SU-DHL-6 (cell line): ENCODE results near the gene CD34.

Experiments used
- H2AFZ ChIP-seq: fragments of 200-600 bp; sonication (generic); 2 replicates; pipeline ENCODE4 v1.6.1; 2014; ENCODE audit warnings: low read depth, mild to moderate bottlenecking, moderate library complexity, mixed read lengths, antibody characterized with exemption, low read length; ENCODE audit not compliant: severe bottlenecking
- H3F3A ChIP-seq: fragments of 200-600 bp; shearing (Covaris generic); 2 replicates; pipeline ENCODE4 v1.6.0; 2016; ENCODE audit warnings: antibody characterized with exemption, mild to moderate bottlenecking; ENCODE audit not compliant: insufficient read depth
- H3K27ac ChIP-seq: fragments of 200-600 bp; sonication (generic); 2 replicates; pipeline ENCODE4 v1.5.1; 2016; ENCODE audit warnings: low read depth, mild to moderate bottlenecking, low read length, moderate library complexity, mixed read lengths
- H3K27me3 ChIP-seq: fragments of 200-600 bp; sonication (generic), shearing (Covaris generic); 2 replicates; pipeline ENCODE4 v1.6.0; 2014; ENCODE audit warnings: mild to moderate bottlenecking, low read length
- H3K36me3 ChIP-seq: fragments of 200-600 bp; sonication (generic); 2 replicates; pipeline ENCODE4 v1.6.1; 2014; ENCODE audit warnings: mild to moderate bottlenecking, low read length, mixed read lengths
- H3K4me2 ChIP-seq: fragments of 300-600, 200-600 bp; shearing (Covaris generic), sonication (generic); 2 replicates; pipeline ENCODE4 v1.6.0; 2014; ENCODE audit warnings: low read length, low read depth, mild to moderate bottlenecking; ENCODE audit not compliant: poor library complexity, severe bottlenecking
- H3K4me3 ChIP-seq: fragments of 200-600 bp; sonication (generic); 2 replicates; pipeline ENCODE4 v1.5.1; 2014; ENCODE audit warnings: antibody characterized with exemption, low read length, mild to moderate bottlenecking, mixed read lengths; ENCODE audit not compliant: insufficient read depth, poor library complexity, severe bottlenecking
- H3K79me2 ChIP-seq: fragments of 200-600 bp; sonication (generic); 2 replicates; pipeline ENCODE4 v1.6.1; 2014; ENCODE audit warnings: mild to moderate bottlenecking, low read length, moderate library complexity; ENCODE audit not compliant: insufficient read depth
- H3K9ac ChIP-seq: fragments of 200-600 bp; sonication (generic); 2 replicates; pipeline ENCODE4 v1.7.0; 2014; ENCODE audit warnings: mild to moderate bottlenecking, low read length
- H3K9me2 ChIP-seq: fragments of 200-600 bp; sonication (generic); replicated peaks from 2 replicates; pipeline ENCODE4 v1.6.1; 2014; ENCODE audit warnings: low read length; ENCODE audit not compliant: insufficient read depth
- H3K9me3 ChIP-seq: fragments of 200-600 bp; sonication (generic); 2 replicates; pipeline ENCODE4 v1.6.1; 2014; ENCODE audit warnings: low read length, mixed read lengths; ENCODE audit not compliant: insufficient read depth
- H4K20me1 ChIP-seq: fragments of 200-600 bp; sonication (generic); 2 replicates; pipeline ENCODE4 v1.6.1; 2014; ENCODE audit warnings: low read depth, mild to moderate bottlenecking, antibody characterized with exemption, low read length, moderate library complexity, mixed read lengths
- CTCF ChIP-seq: fragments of 200-600 bp; sonication (generic); IDR thresholded peaks from one replicate; pipeline ENCODE4 v1.5.1; 2017; ENCODE audit warnings: antibody characterized with exemption, mild to moderate bottlenecking, low read length, moderate library complexity; ENCODE audit not compliant: insufficient read depth, poor library complexity, severe bottlenecking
- EZH2phosphoT487 ChIP-seq: fragments of 200-600 bp; sonication (generic), shearing (Covaris generic); conservative IDR thresholded peaks from 2 replicates; pipeline ENCODE4 v1.6.1; 2018; ENCODE audit warnings: mild to moderate bottlenecking, antibody characterized with exemption, low read length, moderate library complexity, mixed read lengths

CD34 gene

GRCh38 chr1:207897188-207897587 is 13.7 kb downstream of the CD34 start:
- TF ChIP-seq CTCF (no peak), EZH2phosphoT487 (no peak)
- H3K36me3 ChIP-seq = no peaks in the 10 kb centered on the region
- H3K27ac ChIP-seq = no peak overlapping the region
- no peaks in the 10 kb centered on the region for H3K79me2 ChIP-seq
- no peak overlapping the region for H3K4me2 ChIP-seq
- H2AFZ ChIP-seq = no peak overlapping the region
- H3K4me3 ChIP-seq = no peak overlapping the region
- no peaks in the 10 kb centered on the region for H3F3A ChIP-seq
- no peaks in the 10 kb centered on the region for H3K27me3 ChIP-seq
- H3K9ac ChIP-seq = no peak overlapping the region
- no peaks in the 10 kb centered on the region for H4K20me1 ChIP-seq
- no peaks in the 10 kb centered on the region for H3K9me2 ChIP-seq
- H3K9me3 ChIP-seq = no peaks in the 10 kb centered on the region

- no peaks in the 10 kb centered on the region for H3K27me3 ChIP-seq
- H3K36me3 ChIP-seq = no peaks in the 10 kb centered on the region
- TF ChIP-seq EZH2phosphoT487 (no peak), CTCF (no peak)
- H4K20me1 ChIP-seq = no peaks in the 10 kb centered on the region
- H3K79me2 ChIP-seq = no peaks in the 10 kb centered on the region
- no peak overlapping the region for H3K4me3 ChIP-seq
- H3K4me2 ChIP-seq = no peak overlapping the region
- no peaks in the 10 kb centered on the region for H3K9me3 ChIP-seq
- H3K9ac ChIP-seq = no peak overlapping the region
- no peak overlapping the region for H3K27ac ChIP-seq
- H3F3A ChIP-seq = no peaks in the 10 kb centered on the region
- H2AFZ ChIP-seq = no peak overlapping the region
- no peaks in the 10 kb centered on the region for H3K9me2 ChIP-seq
Measured at GRCh38 chr1:207896547-207896946, 14.4 kb downstream of the CD34 start.

- H3K9me3 ChIP-seq = no peaks in the 10 kb centered on the region
- no peak overlapping the region for H3K4me2 ChIP-seq
- H3K4me3 ChIP-seq = no peak overlapping the region
- no peak for TF ChIP-seq CTCF
- TF ChIP-seq EZH2phosphoT487 = no peak
- no peaks in the 10 kb centered on the region for H3K79me2 ChIP-seq
- no peaks in the 10 kb centered on the region for H4K20me1 ChIP-seq
- no peak overlapping the region for H3K27ac ChIP-seq
- H3K27me3 ChIP-seq = no peaks in the 10 kb centered on the region
- no peaks in the 10 kb centered on the region for H3F3A ChIP-seq
- H3K9ac ChIP-seq = no peak overlapping the region
- H2AFZ ChIP-seq = no peak overlapping the region
- no peaks in the 10 kb centered on the region for H3K36me3 ChIP-seq
- no peaks in the 10 kb centered on the region for H3K9me2 ChIP-seq
Measured at GRCh38 chr1:207894704-207895103, 16.2 kb downstream of the CD34 start.
